RWPE1 (cell line): Measurements from ENCODE around the gene ARFRP1.
A peak's percentile ranks its signal among the peaks of the same experiment; 100 is the strongest.

Source experiments
- CTCF ChIA-PET: fragments of 350-600 bp; sonication (Branson Sonifier 250); formaldehyde crosslinking; extraction: SDS; loops from one replicate; lab custom pipeline; 2021; lab: Yijun Ruan, JAX
- POLR2A ChIA-PET: fragments of 400-600 bp; formaldehyde crosslinking; extraction: SDS; loops from one replicate; lab custom pipeline; 2020; ENCODE audit warnings: antibody characterized with exemption; ENCODE audit not compliant: low non-redundant PET; lab: Yijun Ruan, JAX
- DNase-seq: peaks from one replicate; pipeline ENCODE4 v3.0.0; 2012; ENCODE audit warnings: low spot score
- H3K27ac ChIP-seq: fragments of 450-650 bp; 2 replicates; pipeline ENCODE4 v1.5.1; 2017
- TF ChIP-seq, protein P1 (sequence below): fragments of 450-650 bp; conservative IDR thresholded peaks from 2 replicates; pipeline ENCODE4 v1.5.1; 2017; ENCODE audit warnings: low read depth, mild to moderate bottlenecking

Gene ARFRP1

DNA sequence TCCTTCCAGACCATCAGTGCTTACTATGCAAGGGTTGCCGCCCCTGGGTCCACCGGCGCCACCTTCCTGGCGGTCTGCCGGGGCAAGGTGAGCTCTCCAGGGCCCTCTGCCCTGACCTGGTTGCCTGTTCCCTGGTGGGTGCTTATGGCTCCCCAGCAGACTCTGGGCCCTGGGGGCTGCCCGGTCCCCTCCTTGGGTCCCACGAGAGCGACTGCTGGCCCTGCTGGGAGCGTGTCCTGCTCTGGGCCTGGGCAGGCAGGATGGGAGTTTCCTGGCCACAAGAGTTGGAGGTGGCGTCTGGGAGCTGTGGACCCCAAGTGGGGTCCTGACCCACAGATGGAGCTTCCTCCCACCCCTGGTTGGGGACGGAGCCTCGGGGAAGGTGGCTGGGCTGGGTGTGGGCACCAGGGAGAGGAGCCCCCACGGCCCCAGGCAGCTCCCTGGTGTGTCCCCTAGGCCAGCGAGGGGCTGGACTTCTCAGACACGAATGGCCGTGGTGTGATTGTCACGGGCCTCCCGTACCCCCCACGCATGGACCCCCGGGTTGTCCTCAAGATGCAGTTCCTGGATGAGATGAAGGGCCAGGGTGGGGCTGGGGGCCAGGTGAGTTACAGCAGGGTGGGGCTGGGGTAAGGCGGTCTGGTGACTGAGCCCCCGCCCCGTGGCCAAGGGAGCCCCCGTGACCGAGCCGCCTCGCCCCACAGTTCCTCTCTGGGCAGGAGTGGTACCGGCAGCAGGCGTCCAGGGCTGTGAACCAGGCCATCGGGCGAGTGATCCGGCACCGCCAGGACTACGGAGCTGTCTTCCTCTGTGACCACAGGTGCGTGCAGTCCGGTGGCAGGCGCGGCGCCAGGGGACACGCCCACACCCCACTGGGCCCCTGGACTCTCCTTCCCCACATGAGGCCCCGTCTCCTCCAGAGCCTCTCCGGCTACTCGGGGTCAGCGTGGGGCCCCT, 18.5 kb downstream of the ARFRP1 start:
- TF ChIP-seq, protein P1, sequence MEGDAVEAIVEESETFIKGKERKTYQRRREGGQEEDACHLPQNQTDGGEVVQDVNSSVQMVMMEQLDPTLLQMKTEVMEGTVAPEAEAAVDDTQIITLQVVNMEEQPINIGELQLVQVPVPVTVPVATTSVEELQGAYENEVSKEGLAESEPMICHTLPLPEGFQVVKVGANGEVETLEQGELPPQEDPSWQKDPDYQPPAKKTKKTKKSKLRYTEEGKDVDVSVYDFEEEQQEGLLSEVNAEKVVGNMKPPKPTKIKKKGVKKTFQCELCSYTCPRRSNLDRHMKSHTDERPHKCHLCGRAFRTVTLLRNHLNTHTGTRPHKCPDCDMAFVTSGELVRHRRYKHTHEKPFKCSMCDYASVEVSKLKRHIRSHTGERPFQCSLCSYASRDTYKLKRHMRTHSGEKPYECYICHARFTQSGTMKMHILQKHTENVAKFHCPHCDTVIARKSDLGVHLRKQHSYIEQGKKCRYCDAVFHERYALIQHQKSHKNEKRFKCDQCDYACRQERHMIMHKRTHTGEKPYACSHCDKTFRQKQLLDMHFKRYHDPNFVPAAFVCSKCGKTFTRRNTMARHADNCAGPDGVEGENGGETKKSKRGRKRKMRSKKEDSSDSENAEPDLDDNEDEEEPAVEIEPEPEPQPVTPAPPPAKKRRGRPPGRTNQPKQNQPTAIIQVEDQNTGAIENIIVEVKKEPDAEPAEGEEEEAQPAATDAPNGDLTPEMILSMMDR: no peak
- POLR2A ChIA-PET: no interaction called here
- CTCF ChIA-PET: interaction anchor here (0.5 to 0.6 kb wide), 2 partner anchors 267 to 312 kb away, joined by 3 to 4 read pairs; partner anchors contain the start of gene UCKL1
- no peak for DNase-seq
- H3K27ac ChIP-seq: peak overlapping the region; percentile 89

DNA sequence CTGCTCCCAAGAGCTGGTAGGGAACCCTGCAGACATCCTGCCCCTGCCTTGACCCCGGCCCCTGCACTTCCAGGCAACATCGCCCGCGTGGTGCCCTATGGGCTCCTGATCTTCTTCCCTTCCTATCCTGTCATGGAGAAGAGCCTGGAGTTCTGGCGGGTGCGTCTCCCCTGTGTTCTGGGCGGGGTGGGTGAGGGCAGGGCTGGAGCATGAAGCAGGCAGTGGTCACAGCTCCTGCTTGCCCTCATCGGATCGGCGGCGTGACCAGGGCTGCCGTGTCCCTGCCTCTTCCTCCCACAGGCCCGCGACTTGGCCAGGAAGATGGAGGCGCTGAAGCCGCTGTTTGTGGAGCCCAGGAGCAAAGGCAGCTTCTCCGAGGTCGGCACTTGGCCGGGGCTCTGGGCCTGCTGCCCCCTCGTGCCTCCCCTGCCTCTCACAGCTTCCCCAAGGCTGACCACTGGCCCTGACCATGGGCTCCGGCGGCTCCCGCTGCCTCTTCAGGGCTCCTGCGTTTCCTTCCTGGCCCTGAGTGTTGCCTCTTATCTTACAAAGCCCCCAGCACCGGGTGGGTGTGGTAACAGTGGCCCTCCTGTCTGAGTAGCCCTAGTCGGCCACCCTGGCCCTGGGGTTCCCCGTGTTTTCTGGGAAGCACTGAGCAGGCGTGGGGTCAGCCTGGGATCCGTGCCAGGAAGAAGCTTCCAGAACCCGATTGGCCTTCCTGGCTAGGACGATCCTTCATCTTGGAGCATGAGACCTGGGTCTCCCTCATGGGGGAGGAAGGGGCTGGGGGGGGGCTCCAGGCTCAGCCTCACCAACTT, 19.3 kb downstream of the ARFRP1 start:
- peak overlapping the region; percentile 89 for H3K27ac ChIP-seq
- TF ChIP-seq, protein P1: no peak
- DNase-seq: no peak
- POLR2A ChIA-PET: no interaction called here
- CTCF ChIA-PET: interaction anchor here (0.5 to 0.6 kb wide), 2 partner anchors 268 to 311 kb away, joined by 3 to 4 read pairs; partner anchors contain the start of gene UCKL1

DNA sequence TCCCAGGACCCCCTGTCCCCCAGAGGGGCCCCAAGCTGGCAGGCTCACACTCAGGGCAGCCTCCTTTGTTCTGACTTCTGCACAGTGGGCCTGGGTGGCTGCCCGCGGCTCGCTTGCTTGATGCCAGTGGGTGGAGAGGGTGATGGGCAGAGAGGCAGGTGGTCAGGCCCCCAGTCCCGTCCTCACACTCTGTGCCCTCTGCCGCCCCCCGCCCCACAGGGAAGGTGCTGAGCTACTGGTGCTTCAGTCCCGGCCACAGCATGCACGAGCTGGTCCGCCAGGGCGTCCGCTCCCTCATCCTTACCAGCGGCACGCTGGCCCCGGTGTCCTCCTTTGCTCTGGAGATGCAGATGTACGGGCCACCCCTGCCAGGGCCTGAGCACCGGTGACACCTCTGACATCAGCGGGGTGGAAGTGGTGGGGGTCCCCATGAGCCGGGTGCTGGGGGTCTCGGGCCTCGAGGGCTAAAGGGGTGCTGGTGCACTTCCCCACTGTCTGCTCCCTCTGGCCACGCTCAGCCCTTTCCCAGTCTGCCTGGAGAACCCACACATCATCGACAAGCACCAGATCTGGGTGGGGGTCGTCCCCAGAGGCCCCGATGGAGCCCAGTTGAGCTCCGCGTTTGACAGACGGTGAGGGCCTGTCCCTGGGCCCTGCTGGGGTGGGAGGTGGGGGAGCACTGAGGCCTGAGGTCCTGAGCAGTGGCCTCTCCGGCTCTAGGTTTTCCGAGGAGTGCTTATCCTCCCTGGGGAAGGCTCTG, 20.2 kb downstream of the ARFRP1 start:
- POLR2A ChIA-PET: interaction anchor here (0.6 kb wide), 2 partner anchors 11 to 36 kb away, joined by 3 to 6 read pairs; no protein-coding TSS in a partner anchor
- CTCF ChIA-PET: interaction anchor here (0.6 to 0.7 kb wide), 2 partner anchors 93 to 399 kb away, joined by 3 read pairs; no protein-coding TSS in a partner anchor
- peak overlapping the region; percentile 89 for H3K27ac ChIP-seq
- TF ChIP-seq, protein P1: no peak
- DNase-seq: no peak

DNA sequence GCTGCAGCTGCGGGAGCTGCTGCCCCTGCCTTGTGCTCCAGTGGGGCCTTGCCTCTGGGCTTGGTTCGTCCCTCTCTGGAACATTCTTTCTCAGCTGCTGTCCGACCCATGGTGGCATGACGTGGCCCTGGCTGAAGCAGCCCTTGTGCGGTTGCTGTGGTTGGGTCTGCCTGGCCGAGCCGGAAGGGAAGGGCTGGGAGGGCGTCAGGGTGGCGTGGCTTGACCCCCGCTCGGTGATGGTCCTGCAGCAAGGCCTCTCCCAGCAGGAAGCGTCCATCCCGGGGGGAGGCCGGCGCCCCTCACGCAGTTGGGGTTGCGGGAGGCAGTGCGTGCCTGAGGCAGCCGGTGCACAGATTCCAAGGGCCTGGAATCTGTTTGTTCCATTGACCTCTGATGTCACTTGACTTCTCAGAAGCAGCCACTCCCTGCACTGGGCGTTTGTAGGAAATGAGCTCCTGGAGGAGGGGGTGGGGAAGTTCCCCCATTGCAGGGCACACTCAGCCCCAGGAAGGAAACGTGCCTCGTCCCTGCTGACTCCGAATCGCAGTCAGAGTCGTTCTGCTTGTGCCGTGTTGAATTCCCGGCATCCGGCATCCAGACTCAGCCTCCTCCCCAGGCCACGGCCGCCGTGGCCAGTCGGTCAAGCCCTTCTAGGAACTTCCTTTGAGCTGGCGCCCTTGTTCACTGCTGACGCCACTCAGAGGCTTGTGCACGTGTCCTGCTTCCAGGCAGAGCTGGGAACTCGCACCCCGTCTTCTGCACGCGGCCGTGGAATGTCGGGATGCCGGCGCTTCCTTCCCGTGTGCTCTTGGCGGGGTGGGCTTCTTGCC, 21.1 kb downstream of the ARFRP1 start:
- TF ChIP-seq, protein P1: no peak
- ChIA-PET CTCF (interaction anchor here (0.6 to 0.7 kb wide), 3 partner anchors 55 to 400 kb away, joined by 3 read pairs; no protein-coding TSS in a partner anchor), POLR2A (interaction anchor here (0.6 kb wide), 2 partner anchors 12 to 36 kb away, joined by 3 to 6 read pairs; no protein-coding TSS in a partner anchor)
- peak overlapping the region; percentile 89 for H3K27ac ChIP-seq
- peak; percentile 76 for DNase-seq

DNA sequence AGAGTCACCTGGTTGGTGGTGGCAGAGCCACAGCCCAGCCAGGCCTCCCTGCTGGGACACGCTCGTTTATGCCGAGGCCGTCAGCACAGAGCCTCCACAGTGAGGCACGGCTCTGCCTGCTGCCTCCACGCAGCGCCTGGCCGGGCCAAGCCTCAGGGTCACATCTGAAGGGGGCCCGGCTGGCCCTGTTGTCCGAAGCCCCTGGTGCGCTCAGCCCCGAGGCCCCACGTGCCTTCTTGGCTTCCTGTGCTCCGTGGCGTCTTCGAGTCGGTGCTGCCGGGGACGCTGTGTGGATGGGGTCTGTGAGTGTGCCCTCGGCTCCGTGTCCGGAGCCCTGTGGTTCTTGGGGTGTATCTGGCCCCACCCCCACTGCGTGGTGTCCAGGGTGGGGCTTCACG, 21.7 kb downstream of the ARFRP1 start:
- no peak for DNase-seq
- ChIA-PET POLR2A (no interaction called here), CTCF (interaction anchor here (0.6 kb wide), 1 partner anchor 54 kb away, joined by 3 read pairs; no protein-coding TSS in a partner anchor)
- peak overlapping the region; percentile 89 for H3K27ac ChIP-seq
- TF ChIP-seq, protein P1: no peak
